NCI-H2196 treated with DMSO at 0.1 percent for 48 hours (cell line): ENCODE results near the gene FRMPD1.

Experiments used
- DNase-seq: peaks from one replicate; lab custom pipeline; 2025; ENCODE audit not compliant: unreplicated experiment; lab: John Stamatoyannopoulos, UW

The FRMPD1 gene

DNA sequence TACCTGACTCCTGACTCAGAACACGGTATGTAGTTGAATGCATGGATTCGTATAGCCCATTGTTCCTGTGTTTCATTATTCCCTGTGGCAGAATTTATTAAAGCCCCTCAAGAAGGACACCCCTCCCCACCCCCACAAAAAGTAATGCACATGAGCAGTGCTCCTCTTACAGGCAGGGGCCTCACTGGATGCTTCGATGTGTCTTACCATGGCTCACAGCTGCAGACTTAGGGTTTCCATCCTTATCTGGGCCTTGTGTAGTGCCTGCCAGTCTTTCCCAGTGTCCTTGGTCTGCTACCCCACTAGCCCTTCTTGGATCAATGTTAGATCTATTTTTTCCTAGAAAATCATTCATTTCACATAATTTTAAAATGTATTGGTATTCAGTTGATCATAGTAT lies 119.2 kb downstream of the FRMPD1 start:
- no peak for DNase-seq

DNA sequence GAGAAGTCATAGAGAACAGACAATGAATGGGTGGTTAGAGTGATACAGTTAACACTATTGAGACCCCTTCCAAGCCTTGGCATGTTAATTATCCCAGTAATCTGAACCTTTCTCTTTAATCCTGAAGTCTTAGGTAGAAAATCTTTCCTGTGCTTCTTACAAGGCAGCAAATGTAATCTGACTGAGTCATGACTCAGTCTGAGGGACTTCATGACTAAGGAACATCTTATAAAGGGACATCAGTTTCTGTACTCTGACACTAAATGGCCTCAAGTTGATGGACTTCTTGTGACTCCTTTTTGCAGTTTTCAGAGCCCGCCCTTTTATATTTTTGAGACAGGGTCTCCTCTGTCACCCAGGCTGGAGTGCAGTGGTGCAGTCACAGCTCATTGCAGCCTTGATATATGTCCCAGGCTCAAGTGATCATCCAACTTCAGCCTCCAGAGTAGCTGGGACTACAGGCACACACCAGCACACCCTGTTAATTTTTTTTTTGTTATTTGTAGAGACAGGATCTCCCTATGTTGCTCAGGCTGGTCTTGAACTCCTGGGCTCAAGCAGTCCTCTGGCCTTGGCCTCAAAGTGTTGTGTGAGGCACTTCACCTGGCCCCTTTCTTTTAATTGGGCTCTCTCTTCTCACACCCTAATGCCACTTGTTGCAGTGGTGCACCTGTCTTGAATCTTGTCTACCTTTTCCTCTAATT lies 124.6 kb downstream of the FRMPD1 start:
- no peak for DNase-seq

DNA sequence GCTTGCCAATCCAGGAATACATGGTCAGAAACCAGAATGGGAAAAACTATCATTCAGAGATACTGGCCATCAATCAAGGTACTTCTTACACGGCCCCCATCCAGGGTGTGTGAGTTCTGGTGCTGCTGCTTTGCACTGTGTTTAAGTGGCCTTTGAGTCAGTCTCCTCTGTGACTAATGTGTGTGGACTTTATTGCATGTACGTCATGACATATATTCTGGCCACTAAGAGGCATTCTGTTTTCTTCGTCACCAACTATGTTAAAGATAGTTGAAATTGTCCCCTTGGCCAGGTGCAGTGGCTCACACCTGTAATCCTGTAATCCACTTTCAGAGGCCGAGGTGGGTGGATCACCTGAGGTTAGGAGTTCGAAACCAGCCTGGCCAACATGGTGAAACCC lies 125.6 kb downstream of the FRMPD1 start:
- DNase-seq, result no peak

DNA sequence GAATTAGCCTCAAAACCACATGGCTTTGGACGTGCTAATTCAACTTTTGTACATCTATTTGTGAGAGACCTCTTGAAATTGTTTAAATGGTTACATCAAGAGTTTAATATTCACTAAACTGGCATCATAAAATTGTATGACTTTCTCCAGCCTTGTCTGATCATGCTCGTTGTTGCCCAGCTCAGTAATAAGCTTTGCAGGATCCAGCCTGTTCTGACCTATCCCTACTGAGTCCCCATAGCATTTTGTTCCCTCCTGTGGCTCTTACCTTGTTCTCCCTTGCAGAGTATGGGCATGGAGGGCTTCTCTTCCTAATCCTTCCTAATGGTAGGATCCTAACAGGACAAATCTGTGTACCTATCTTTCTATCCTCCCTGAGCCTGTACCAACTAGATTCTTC lies 127.8 kb downstream of the FRMPD1 start:
- no peak for DNase-seq

DNA sequence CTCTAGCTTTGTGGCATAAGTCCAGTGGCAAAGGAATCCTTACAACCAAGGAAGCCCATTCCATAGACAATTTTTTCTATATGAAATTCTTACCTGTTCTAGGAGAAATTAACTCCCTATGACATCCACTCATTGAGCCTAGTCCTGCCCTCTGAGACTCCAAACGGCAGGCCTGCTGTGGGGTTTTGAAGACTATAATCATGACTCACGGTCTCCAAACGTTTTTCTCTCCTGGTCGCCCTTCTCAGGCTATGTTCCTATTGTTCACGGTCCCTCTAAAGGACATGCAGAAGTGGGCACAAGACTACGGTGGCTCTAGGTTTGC lies 133.5 kb downstream of the FRMPD1 start:
- no peak for DNase-seq

DNA sequence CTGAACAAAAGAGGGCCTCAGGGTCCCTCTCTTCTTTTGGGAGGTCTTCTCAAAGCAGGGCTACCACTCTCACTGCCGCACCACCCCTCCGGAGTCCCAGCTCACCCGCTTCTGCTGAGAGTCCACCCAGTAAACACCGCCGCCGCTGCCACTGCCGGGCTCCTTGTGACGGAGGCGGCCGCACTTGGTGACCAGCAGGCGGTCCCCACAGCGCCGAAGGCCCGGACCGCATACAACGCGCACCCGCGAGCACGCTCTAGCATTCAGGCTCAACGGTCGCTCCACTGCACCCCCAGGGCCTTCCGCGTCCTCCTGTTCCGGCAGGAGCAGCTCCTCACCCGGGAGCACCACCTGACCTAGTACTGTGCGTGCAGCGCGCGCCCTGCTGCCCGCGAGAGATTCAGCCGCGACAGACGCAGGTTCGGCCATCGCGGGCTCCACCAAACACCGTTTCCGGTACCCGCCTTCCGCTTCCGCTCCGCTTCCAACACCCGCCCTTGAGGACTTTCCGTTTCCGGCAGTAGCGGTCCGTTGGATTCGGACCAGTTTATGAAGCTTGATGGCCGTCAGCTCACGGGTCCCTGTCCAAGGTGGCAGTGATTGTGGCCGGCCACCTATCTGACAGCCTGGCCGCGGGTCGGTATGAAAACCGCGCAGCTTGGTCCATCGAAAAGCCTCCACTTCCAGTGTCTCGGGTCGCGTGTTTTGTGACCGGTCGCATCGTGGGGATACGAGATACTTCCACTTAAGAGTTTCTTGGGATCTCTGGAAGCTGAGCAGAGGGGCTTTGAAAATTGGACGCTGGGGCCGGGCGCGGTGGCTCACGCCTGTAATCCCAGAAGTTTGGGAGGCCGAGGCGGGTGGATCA lies 134.1 kb downstream of the FRMPD1 start, which contains the start of gene EXOSC3:
EXOSC3 (minus strand) TSS at position 449 of the 868 bp plus-strand sequence; CDS start at position 429, 20 bp downstream.
- DNase-seq, result peak; percentile 85

DNA sequence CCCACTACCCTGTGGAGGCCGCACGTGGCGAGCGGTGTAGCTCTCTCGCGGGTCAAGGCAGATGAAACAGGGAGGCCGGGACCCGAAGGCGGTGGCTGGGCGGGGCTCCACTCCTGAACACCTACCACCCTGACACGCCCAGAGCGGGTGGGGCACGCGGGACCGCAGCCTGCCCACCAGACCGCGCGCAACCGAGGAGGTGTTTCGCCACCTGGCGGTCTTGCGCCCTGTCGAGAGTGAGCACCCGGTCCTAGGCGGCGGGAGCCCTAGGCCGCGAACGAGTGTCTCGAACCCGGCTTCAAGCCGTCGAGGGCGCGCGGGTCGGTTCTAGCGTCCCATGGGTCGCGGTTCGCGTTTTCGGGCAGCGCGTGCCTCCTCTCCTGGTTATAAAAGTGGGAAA lies 136.3 kb downstream of the FRMPD1 start:
- no peak for DNase-seq

DNA sequence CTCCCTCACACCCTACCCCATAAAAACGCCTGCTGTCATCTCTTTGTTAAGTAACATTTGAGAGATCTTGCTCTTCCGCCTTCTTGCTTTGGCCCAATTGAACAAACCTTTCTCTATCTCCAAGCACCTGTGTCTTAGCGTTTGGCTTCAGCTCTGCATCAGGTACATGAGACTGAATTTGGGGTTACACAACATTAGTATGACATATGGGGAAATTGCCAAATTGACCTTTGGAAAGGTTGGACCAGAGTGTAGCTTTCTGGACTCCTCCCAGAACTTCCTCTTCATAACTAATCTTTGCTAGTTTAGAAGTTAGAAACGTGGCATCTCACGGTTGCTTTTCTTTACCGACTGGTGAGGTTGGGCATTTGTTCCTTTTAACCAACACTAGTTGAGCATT lies 137.6 kb downstream of the FRMPD1 start:
- no peak for DNase-seq

DNA sequence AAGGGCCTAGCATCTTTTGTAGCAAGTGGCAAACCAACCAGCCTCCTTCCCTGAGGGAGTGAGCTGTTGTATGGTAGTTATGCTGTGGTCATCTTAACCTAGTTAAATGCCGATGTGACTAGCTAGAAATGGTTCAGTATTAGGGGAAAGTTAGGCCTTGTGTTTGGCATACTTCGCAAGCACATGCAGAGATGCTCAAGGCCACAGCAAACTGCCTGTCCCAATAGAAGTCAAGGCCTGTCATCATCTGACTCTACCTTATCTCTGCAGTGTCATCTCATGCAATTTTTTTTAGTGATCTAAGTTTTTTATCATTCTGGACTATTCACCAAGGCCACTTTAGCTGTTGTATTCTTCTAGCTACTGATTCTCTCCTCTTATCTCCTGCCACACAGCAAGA lies 139.3 kb downstream of the FRMPD1 start:
- DNase-seq, result no peak

DNA sequence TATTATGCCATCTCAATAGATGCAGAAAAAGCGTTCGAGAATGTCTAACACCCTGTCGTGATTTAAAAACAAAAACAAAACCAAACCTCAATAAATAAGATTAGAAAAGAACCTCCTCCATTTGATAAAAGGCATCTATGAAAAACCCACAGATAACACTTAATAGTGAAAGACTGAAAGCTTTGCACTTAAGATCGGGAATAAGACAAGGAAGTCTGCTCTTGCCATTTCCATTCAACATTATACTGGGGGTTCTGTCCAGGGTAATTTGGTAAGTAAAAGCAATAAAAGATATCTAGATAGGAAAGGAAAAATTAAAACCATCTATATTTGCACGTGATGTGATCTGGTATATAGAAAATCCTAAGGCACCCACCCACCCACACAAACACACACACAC lies 141.4 kb downstream of the FRMPD1 start:
- no peak for DNase-seq

DNA sequence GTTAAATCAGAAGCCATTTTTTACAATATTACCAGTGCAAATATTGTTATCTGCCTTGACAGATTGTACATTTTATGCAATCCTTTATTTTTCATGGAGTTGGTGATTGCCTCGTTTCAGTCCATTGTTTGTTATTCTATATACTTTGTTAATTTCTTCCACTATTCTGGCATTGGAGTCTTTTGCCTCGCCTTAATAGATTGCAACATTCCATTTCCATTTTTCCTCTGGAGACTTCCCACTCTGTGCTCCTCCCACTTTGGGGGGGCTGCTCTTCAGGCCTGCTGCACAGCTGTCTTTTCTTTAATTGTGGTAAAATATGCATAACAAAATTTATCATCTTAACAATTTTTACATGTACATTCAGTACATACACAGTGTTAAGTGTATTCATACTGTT lies 145.5 kb downstream of the FRMPD1 start:
- no peak for DNase-seq
